ENCODE data around the gene TSSK3.

The TSSK3 gene

DNA sequence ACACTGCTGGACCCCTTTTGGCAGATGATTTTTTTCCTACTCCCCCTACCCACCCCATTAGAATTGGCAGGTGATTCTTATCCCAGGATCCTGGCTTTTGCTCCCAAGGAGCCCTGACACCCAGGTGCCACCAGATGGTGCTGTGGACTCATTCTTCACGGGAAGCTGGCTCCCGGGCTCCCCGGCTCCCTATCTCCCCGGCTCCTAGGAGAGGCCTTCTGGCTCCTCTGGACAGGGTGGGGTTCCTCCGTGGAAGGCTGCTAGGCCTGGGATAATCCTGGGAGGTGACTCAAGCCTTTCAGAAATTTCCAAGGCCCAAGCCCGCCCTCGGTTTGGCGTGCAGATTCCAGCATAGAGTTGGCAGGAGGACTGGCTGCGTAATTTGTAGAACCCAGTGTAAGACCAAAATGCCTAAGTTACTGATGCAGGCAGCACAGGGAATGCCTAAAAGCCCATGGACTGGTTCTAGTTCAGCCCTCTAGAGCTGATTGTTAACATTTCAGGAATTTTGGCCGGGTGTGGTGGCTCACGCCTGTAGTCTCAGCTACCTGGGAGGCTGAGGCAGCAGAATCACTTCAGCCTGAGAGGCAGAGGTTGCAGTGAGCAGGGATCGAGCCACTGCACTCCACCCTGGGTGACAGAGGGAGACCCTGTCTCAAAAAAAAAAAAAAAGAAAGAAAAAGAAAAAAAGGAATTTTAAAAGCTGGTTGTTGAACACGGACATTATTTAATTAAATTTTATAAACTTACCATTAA lies 38.7 kb downstream of the TSSK3 start:
- peak; percentile 28 for DNase-seq (ENCODE audit: low read depth)

DNA sequence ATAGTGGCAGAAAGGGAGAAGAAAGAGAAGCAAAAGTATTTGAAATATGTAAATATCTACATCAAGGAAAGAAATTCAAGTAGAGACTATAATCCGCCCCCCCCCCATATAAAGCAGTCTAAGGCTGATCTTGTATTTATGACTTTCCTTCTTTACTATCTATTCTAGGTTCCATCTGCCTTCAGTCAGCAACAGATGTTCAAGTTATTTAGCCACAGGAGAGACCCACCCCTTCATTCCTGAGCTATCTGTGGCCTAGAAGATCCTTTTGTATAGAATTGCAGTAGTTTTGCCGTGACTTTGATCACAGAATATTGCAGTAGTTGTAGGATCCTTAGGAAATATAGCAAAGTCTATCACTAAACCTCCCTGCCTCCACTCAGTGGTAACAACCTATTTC lies 42.6 kb downstream of the TSSK3 start:
- no peak for DNase-seq (ENCODE audit: low read depth)

DNA sequence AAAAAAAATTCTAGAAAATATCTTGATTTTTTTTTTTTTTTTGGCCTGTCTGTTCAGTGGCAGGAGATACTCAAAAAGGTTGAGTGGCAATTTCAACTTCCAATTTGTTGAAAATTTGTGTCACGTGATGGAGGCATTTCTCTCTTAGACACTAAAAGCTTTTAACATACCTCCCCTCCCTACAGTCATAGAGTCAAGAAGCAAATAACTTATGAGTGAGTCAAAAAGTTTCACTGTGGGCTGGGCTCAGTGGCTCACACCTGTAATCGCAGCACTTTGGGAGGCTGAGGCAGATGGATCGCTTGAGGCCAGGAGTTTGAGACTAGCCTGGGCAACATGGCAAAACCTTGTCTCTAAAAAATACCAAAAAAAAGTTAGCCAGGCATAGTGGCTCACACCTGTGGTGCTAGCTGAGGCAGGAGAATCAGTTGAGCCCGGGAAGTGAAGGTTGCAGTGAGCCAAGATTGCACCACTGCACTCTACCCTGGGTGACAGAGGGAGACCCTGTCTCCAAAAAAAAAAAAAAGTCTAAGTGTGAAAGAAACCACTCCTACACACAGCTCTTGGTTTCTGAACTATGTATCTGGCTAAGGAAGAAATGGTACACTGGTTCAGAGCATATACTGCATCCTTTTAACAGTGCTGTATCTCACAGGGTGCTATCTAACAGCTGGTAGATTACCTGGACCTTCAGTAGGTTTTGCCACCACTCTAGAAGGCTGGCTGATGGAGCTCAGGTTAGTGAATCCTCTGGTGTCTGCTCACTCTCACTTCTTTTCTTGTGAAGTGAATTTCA lies 43.5 kb downstream of the TSSK3 start:
- DNase-seq (ENCODE audit: low read depth), result no peak

DNA sequence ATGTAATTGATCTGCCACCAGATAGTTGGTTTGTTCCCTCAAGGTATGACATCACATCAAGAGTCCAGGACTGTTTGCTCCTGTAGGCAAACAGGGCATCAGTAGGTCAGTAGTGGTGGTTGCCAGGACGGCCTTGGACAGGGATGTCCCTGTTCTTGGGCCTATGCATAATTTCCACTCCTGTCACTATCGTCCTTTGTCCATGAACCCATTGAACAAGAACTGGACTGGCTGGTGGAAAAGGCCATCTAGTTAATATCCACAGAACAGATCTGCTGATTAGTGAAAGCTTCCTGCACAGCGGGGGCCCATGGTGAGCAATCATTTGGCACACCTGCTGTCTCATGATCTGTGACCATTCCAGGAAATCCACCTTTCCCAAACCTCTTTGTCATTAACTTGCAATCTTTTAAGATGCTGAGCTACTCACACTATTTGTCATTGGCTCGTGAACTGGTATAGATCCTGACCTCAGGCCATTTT lies 44.3 kb downstream of the TSSK3 start:
- no peak for DNase-seq (ENCODE audit: low read depth)

DNA sequence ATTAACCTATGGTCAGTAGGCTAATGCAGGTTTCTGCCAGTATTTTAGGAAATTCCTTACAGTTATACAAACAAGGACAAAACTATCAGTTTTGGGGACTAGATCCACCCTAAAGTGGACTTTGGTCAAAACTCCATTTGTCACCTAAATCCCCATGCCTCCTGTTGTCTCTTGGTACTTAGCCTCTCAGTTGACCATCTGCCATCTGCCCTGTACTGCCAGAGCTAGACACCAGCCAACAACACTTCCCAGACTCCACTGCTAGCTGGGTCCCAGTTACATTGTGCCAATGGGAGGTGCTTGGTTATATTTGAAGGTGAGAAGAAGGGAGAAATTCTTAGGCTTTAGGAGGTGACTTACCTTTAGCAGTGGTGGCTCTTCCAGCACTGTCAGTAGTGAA lies 48.9 kb downstream of the TSSK3 start:
- DNase-seq (ENCODE audit: low read depth), result no peak

- peak; percentile 69 for DNase-seq (ENCODE audit: low read depth)
Measured at GRCh38 chr1:32413507-32414185, 51.3 kb downstream of the TSSK3 start.

Data from stimulated activated CD4-positive, alpha-beta T cell treated with anti-CD3 and anti-CD28 coated beads, Interleukin-2, amount 100 ng/mL, for 4 hours (primary cell).